Measurements from ENCODE around the gene IFT88.

- TF ChIP-seq CTCF (conservative IDR thresholded peaks at IDR 0.05 in 1 of 2, IDR thresholded peaks at IDR 0.05 in 1 of 2; ENCODE audit: low read depth in 1 of 2, low read length in 2 of 2) (no peak), EZH2 (IDR thresholded peaks at IDR 0.05; ENCODE audit: low read length, missing control alignments) (no peak)
Measured at GRCh38 chr13:20534038-20534608, 32.8 kb upstream of the IFT88 start.

All from fibroblast of lung (primary cell).